GM21529 (cell line): ENCODE results near the gene GOLGB1.
"Not testable (repeated sequence)": the region's sequence is repeated elsewhere in the genome, so short reads cannot be mapped to it uniquely, and the experiment has no call there.

Experiments used
- ATAC-seq: cut with Tn5 transposase; IDR thresholded peaks from one replicate; pipeline ENCODE4 v1.9.1; 2021; ENCODE audit not compliant: unreplicated experiment

Gene GOLGB1, protein sequence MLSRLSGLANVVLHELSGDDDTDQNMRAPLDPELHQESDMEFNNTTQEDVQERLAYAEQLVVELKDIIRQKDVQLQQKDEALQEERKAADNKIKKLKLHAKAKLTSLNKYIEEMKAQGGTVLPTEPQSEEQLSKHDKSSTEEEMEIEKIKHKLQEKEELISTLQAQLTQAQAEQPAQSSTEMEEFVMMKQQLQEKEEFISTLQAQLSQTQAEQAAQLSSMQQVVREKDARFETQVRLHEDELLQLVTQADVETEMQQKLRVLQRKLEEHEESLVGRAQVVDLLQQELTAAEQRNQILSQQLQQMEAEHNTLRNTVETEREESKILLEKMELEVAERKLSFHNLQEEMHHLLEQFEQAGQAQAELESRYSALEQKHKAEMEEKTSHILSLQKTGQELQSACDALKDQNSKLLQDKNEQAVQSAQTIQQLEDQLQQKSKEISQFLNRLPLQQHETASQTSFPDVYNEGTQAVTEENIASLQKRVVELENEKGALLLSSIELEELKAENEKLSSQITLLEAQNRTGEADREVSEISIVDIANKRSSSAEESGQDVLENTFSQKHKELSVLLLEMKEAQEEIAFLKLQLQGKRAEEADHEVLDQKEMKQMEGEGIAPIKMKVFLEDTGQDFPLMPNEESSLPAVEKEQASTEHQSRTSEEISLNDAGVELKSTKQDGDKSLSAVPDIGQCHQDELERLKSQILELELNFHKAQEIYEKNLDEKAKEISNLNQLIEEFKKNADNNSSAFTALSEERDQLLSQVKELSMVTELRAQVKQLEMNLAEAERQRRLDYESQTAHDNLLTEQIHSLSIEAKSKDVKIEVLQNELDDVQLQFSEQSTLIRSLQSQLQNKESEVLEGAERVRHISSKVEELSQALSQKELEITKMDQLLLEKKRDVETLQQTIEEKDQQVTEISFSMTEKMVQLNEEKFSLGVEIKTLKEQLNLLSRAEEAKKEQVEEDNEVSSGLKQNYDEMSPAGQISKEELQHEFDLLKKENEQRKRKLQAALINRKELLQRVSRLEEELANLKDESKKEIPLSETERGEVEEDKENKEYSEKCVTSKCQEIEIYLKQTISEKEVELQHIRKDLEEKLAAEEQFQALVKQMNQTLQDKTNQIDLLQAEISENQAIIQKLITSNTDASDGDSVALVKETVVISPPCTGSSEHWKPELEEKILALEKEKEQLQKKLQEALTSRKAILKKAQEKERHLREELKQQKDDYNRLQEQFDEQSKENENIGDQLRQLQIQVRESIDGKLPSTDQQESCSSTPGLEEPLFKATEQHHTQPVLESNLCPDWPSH (N-terminal part only)

DNA sequence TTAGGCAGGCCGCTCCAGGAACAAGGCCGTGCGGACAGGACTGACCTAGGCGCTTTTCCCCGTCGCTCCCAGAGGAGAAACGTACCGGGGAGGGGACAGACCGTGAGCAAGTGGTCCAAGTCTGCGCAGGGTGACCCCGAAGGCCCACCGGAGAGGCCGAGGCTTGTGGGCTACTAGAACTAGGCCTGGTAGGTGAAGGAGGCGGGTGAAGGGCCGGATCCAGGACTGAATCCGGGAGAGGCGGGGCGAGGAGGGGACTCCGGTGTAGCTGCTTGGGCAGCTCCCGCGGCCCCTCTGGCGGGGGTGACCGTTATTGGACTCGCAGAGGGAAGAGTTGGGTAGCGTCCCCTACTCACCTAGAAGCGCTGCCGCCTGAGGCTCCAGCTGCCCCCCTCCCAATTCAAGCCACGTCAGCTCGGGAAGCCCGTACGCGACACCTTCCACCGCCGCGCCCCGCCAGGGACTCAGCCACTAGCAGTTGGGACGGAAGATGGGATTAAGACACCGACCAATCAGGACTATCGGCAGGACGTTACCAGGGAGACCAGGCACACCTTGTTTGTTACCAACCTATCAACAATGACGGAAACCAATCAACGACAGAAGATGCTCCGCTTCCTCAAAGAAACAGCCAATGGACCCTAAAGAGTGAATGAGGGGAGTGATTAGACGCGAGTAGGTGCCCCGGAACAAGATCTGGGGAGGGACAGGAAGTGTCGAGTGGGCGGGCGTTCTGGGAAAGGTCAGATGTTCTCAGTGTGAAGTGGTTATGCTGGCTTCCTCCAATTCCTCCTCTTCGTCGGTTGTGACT lies at the start of gene GOLGB1:
TSS of gene GOLGB1 (minus strand) at position 466 of the 811 bp plus-strand sequence. CDS start 18,770 bp downstream, outside the sequence.
- peak; percentile 96 for ATAC-seq

GRCh38 chr3:121796970-121797369 lies 47.4 kb upstream of the GOLGB1 start:
- no peak for ATAC-seq

DNA sequence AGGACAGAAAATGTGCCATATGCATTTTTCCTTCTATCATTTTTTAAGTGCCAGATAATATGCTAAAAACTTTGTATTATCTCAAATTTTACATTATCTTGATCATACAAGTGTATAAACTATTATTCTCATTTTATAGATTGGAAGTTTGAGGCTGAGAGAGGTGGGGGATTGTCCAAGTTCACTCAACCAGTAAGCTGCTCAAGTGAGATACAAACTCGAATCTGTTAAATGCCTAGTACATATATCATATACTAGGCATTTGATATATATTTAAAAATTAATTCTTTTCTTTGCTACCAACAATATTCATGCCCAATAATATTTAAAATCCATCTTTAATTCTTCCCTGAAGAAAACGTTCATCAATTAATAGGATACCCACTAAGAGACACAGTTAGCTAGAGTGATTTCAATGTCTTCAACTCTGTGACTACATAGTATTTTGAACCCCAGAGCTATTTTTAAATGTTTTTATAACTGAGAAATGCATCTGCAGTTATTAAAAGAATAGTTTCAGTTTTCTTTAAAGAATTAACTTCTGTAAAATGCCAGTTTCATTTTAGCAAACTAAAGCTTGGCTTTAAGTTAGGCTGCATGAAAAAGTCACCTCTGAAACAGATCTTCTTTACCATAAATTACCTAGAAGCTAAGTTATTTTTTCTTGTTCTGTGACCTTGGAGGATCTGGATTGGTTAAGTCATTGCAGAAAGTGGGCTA lies 44.9 kb upstream of the GOLGB1 start:
- ATAC-seq, result peak; percentile 50

DNA sequence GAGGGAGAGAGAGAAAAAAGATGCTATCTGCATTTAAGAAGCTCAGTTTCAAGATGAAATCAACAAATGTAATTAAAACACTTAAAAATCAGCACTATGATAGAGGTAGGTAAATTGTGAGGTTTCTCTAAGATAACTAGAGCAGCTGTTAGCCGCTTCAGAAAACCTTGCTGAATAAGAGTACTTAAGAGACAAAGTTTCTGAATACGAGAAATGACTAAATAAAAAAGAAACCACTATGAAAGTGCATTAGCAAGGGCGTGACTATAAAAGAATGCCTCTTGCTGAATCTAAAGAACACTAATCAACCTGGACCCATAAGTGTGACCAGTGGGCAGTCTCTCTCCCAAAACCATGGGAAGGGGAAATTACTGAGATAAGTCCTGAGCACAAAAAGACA lies 43.5 kb upstream of the GOLGB1 start:
- peak; percentile 51 for ATAC-seq

DNA sequence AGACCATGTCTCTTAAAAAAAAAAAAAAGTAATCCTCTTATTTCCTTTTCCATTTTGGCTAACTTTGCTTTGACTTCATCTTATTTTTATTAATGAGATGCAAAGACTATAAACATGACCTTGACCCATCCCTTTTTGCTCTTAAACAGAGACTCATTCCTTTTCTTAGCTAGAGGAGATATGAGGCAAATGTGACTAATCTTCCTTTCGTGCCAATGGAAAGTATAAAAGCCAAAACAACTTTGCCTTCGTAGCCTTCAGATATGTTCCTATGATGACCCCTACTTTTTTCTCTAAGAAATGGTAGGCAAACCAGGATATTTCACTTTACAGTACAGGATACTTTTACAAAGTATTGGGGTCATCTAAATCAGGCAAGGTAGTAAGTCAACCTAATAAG lies 36.9 kb upstream of the GOLGB1 start:
- no peak for ATAC-seq

DNA sequence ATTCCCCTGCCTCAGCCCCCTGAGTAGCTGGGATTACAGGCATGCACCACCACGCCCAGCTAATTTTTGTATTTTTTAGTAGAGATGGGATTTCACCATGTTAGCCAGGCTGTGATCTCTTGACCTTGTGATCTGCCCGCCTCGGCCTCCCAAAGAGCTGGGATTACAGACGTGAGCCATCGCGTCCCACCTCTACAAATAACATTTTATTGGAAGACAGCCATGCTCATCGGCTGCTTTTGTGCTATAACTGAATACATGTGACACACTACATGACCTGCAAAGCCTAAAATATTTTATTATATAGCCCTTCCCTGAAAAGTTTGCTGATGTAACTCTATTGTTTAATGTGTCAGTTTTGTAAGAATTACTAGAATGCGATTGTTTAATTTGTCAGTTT lies 33.2 kb upstream of the GOLGB1 start:
- ATAC-seq, result not testable (repeated sequence)

DNA sequence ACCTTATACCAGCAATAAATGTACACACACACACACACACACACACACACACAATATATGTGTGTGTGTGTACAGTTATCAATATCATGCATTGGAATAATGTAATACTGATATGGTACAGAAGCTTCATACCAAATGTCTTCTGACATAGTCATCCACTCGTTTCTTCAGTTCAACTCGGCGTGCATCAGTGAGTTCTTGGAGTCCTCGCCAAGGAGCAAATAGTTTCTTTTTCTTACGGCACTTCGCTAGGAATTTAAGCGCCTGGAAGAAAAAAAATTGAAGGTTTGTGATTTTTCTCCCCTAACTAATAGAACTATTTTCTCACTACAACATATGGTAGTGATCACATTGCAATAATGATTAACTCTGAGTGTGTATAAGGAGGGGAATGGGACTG lies 32.1 kb upstream of the GOLGB1 start:
- ATAC-seq, result no peak

GRCh38 chr3:121775095-121775494 lies 25.6 kb upstream of the GOLGB1 start:
- not testable (repeated sequence) for ATAC-seq

DNA sequence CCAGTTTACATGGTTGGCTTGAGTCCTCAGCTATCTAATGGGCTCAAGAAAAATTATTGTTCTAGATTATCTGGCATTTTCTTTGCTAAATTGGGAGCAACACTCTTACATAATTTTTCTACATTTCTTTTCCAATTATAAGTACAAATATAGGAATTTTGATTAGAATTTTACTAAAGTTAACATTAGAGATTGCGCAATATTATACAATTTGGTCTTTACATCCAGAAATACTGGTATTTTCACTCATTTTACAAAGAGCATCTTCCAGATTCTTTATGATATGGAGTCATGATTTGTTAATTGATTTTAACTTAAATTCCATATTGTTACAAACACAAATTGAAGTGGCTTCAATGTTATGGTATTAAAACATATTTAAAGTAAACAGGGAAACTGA lies 19.7 kb upstream of the GOLGB1 start:
- no peak for ATAC-seq

GRCh38 chr3:121768452-121768851 lies 18.9 kb upstream of the GOLGB1 start:
- ATAC-seq, result no peak

DNA sequence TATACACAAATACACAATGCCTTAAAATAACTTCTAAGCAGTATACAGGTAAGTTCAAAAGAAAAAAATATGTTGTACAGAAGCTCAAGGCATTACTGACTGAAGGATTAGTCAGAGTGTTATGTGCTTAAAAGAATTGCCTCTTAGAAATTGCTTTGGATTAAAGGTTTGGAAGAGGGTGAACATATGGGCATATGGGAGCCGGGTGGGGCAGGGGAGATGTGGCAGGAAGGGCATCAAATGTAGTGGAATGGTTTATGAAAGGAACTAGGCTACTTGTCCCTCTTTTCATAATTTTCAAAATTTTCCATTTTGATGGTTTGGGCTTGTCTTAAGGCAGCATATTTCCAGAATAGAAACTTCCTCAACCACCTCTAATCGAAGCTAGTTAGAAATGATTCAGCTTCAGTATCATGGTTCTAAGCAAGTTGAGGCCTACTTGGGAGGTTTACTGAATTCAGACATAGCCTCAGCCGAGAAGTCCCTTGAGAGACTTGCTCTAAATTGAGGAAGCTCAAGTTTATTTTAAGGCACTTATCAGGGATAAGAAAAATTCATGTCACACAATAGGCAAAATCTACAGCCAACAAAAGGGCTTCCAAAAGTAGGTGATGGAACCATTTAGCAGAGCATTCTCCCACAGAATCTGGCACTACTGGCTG lies 10.1 kb upstream of the GOLGB1 start:
- no peak for ATAC-seq

GRCh38 chr3:121758727-121759450 lies 9.3 kb upstream of the GOLGB1 start:
- ATAC-seq, result no peak

GRCh38 chr3:121757812-121758545 lies 8.4 kb upstream of the GOLGB1 start:
- ATAC-seq, result no peak

- ATAC-seq, result no peak
Measured at GRCh38 chr3:121757087-121757811, 7.7 kb upstream of the GOLGB1 start.

GRCh38 chr3:121752772-121753171 lies 3.2 kb upstream of the GOLGB1 start:
- no peak for ATAC-seq

- no peak for ATAC-seq
Measured at GRCh38 chr3:121752261-121752660, 2.7 kb upstream of the GOLGB1 start.

- no peak for ATAC-seq
Measured at GRCh38 chr3:121750087-121750415, 510 bp upstream of the GOLGB1 start.
